ENCODE measurements around the gene XAB2.
A peak's percentile ranks its signal among the peaks of the same experiment; 100 is the strongest.

Gene XAB2

DNA sequence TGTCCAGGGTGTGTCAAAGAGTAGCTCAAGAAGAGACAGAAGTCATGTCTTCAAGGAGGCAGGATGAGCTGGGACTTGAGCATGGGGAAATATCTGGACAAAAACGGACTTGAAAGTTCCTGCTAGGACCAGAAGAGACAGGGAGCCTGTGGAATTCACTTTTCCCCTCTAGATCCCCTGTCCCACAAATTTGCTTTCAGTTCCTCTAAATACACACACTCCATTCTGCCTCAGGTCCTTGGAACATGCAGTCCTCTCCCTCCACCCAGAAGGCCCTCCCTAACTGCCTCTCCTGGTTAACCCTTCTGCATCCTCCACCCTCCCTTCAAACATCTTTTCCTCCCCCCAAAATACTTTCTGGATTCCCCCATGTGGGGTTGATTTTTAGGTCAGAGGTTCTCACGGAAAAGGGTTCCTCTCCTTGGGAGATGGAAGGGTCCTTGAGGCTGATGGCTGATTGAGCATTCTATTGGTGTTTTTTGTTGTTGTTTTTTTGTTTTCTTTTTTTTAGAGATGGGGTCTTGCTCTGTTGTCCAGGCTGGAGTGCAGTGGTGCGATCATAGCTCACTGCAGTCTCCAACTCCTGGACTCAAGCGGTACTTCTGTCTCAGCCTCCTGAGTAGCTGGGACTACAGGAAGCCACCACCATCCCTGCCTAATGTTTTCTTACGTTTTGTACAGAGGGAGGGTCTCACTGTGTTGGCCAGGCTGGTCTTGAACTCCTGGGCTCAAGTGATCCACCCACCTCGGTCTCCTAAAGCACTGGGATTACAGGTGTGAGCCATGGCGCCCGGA is 32.6 kb upstream of the XAB2 start:
- TF ChIP-seq, protein P1, sequence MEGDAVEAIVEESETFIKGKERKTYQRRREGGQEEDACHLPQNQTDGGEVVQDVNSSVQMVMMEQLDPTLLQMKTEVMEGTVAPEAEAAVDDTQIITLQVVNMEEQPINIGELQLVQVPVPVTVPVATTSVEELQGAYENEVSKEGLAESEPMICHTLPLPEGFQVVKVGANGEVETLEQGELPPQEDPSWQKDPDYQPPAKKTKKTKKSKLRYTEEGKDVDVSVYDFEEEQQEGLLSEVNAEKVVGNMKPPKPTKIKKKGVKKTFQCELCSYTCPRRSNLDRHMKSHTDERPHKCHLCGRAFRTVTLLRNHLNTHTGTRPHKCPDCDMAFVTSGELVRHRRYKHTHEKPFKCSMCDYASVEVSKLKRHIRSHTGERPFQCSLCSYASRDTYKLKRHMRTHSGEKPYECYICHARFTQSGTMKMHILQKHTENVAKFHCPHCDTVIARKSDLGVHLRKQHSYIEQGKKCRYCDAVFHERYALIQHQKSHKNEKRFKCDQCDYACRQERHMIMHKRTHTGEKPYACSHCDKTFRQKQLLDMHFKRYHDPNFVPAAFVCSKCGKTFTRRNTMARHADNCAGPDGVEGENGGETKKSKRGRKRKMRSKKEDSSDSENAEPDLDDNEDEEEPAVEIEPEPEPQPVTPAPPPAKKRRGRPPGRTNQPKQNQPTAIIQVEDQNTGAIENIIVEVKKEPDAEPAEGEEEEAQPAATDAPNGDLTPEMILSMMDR (IDR thresholded peaks at IDR 0.05; ENCODE audit: control insufficient read depth, extremely low read depth, insufficient read depth): no peak
- H3K4me3 ChIP-seq (ENCODE audit: low read depth, low read length): no peak overlapping the region
- no peak for DNase-seq (ENCODE audit: low read depth)

DNA sequence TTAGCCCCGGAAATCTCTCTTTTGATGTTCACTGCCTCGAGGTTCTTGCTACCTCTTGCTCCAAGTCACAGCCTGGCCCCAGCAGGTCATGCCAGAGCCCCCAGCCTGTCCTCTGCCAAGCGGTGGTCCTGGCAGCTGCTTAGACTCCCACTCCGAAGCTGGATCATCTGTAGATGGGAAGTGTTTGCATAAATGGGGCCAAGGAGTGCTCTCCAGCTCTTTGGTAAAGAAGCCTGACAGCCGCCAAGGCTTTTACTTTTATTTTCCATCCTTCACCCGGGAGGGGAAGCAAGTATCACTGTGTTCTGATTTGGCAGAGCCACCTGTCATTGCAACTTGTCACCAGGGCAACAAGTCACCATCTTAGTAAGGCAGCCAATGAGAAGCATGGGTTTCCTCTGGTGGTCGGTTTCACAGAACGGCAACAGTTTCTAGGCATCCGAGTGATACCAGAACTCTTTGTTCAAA is 28.9 kb upstream of the XAB2 start:
- TF ChIP-seq, protein P1 (IDR thresholded peaks at IDR 0.05; ENCODE audit: control insufficient read depth, extremely low read depth, insufficient read depth): no peak
- DNase-seq (ENCODE audit: low read depth): no peak
- H3K4me3 ChIP-seq (ENCODE audit: low read depth, low read length): no peak overlapping the region

DNA sequence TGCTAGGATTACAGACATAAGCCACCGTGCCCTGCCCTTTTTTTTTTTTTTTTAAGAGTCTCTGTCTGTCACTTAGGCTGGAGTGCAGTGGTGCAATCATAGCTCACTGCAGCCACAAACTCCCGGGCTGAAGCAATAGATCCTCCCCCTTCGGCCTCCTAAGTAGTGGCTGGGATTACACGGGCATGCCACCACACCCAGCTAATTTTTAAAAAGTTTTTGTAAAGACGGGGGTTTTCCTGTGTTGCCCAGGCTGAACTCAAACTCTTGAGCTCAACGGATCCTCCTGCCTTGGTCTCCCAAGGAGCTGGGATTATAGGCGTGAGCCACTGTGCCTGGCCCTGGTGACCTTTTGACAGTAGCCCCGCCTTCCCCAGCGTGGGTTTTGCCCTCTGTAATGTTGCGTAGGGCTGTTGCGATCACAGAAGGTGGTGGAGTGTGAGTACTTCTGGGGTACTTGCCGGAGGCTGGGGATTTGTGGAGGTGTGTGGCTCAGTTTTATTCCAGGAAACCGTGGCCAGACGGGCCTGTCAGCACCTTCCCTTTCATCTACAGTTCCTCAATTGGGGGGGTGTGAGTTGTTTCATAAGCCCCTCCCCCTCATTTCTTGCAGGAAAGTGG is 27.9 kb upstream of the XAB2 start:
- TF ChIP-seq, protein P1 (IDR thresholded peaks at IDR 0.05; ENCODE audit: control insufficient read depth, extremely low read depth, insufficient read depth): no peak
- DNase-seq (ENCODE audit: low read depth): no peak
- H3K4me3 ChIP-seq (ENCODE audit: low read depth, low read length): no peak overlapping the region

DNA sequence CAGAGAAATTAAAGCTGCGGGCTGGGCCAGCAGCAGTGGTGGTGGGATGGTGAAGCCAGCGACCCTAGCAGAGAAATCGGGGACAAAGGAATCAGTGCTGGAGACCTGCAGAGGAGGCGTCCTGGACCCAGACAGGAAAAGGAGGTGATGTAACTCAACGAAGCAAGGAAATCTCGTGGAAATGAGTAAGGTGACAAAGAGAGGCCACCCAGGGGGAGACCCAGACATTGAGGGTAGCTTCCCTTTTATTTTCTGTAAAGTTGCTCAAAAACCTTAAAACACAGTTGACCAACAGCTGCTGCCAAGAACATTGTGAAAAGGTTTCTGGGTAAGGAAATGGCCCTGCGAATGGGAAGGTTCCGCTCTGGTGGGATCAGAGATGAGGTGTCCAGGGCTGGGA is 26.2 kb upstream of the XAB2 start:
- H3K4me3 ChIP-seq (ENCODE audit: low read depth, low read length): no peak overlapping the region
- TF ChIP-seq, protein P1 (IDR thresholded peaks at IDR 0.05; ENCODE audit: control insufficient read depth, extremely low read depth, insufficient read depth): no peak
- no peak for DNase-seq (ENCODE audit: low read depth)

DNA sequence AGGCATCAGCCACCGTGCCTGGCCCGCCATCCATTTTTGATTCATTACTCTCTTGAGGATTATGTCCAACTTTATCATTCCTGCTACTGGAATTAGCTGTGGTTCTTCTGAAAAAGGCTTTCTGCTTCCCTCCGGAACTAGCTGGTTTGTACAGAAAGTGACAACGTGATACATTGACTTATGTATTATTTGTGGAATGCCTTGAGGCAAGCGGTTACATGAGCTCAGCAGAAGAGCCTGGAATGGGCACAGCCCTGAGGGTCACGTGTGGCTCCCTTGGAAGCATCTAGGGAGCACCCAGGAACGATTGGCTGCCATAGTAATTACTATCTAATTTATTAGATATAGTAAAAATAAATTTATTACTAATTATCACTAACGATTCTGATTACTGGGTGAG is 25.1 kb upstream of the XAB2 start:
- DNase-seq (ENCODE audit: low read depth): no peak
- TF ChIP-seq, protein P1 (IDR thresholded peaks at IDR 0.05; ENCODE audit: control insufficient read depth, extremely low read depth, insufficient read depth): no peak
- no peak overlapping the region for H3K4me3 ChIP-seq (ENCODE audit: low read depth, low read length)

DNA sequence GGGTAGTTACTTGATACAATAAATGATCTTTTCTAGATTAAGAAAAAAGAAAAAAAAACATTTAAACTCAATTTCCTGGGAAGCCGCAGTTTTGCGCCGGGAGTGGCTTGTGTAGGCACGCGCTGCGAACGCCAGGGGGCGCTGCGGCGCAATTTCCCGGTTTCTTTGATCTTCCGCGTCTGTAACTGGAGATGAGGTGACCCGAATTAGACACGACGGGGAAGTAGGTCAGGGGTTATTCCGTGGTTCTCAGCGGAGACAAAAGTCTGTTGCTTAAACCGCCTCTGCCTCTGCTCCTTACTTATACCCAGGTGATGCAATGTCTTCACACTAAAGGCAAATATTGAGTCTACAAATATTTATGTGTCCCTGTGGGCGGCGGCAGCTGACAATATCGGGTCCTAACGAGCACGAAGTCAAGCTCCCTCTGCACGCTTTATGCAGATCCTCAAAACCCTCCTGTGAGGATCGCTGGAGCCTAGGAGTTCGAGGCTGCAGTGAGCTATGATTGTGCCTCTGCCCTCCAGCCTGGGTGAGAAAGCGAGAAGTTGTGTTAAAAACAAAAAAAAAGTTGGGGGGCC is 22.8 kb upstream of the XAB2 start:
- TF ChIP-seq, protein P1 (IDR thresholded peaks at IDR 0.05; ENCODE audit: control insufficient read depth, extremely low read depth, insufficient read depth): peak; percentile 75
- DNase-seq (ENCODE audit: low read depth): peak; percentile 86
- peak overlapping the region; percentile 35 for H3K4me3 ChIP-seq (ENCODE audit: low read depth, low read length)
